ENCODE measurements around the gene MUC7. TPM values are rescaled to one million over a fixed set of nuclear protein-coding genes. Genes with fewer than 3 reads are reported as not detected.

Gene MUC7
- total RNA-seq, 2 donors from 2014 or later: not detected

- Histone ChIP-seq H3K4me3 (no peak overlapping the region), H3K27me3 (replicated peaks; ENCODE audit: insufficient read depth) (no peaks in the 10 kb centered on the region), H3K9me3 (no peaks in the 10 kb centered on the region), H3K27ac (no peak overlapping the region), H3K4me1 (ENCODE audit: control insufficient read depth in 1 of 2, low read depth in 2 of 2) (no peaks in the 10 kb centered on the region), H3K36me3 (no peaks in the 10 kb centered on the region)
- ATAC-seq (ENCODE audit: insufficient number of reproducible peaks, low FRiP score, low read depth): no peak
- no peak for DNase-seq (ENCODE audit: low spot score)
- no peak for TF ChIP-seq CTCF (IDR thresholded peaks at IDR 0.05)
These were observed 39.4 kb downstream of the MUC7 start for GRCh38 chr4:70511365-70511764.

DNA sequence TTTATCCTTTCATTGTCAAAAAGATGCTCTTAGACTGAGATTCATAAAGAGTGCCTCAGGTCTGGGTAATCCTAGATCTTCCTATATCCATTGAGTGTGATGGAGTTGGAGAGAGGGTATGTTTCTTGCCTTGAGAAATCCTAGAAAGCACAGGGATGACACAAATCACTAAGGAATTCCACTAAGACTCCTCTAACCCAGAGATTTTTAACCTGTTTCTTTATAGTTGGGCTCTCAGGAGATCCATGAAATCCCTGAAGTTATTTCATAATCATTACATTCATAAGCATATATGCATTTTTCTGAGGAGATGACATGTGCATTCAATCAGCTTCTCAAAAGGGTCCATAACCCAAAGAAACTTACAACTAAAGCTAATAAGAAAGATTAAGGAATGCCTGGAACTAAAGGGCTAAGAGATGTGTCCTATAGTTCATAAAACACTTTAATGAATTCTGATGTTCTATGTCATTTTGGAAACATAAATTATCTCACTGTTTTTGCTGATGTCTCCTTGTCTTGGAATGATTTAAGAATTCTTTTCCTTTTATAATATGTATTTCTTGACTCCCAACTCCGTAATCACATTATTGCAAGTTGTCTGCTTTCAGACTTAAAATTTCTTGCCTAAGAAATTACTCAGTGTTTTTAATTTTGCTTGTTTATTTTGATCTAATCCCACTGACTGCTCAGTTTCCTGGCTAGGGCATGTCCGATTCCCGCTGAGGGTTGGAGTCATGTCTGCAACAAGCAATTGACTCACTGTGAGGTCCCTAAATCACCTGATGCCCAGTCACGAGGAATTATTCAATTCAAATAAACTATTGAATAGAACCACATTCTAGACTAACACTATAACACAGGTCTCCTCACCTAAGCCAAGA is 43.6 kb downstream of the MUC7 start:
- H3K27me3 ChIP-seq (replicated peaks; ENCODE audit: insufficient read depth): no peaks in the 10 kb centered on the region
- ATAC-seq (ENCODE audit: insufficient number of reproducible peaks, low FRiP score, low read depth) (no peak), DNase-seq (ENCODE audit: low spot score) (no peak)
- H3K4me1 ChIP-seq (ENCODE audit: control insufficient read depth in 1 of 2, low read depth in 2 of 2): no peaks in the 10 kb centered on the region
- no peak for TF ChIP-seq CTCF (IDR thresholded peaks at IDR 0.05)
- H3K36me3 ChIP-seq: no peaks in the 10 kb centered on the region
- no peak overlapping the region for H3K4me3 ChIP-seq
- H3K9me3 ChIP-seq: no peaks in the 10 kb centered on the region
- no peak overlapping the region for H3K27ac ChIP-seq

- Histone ChIP-seq H3K4me3 (no peak within 1 kb of the TSS), H3K27ac (no peak within 1 kb of the TSS), H3K27me3 (replicated peaks; ENCODE audit: insufficient read depth) (no peaks in the 10 kb centered on the region), H3K4me1 (ENCODE audit: control insufficient read depth in 1 of 2, low read depth in 2 of 2) (no peaks in the 10 kb centered on the region), H3K9me3 (no peaks in the 10 kb centered on the region), H3K36me3 (no peaks in the 10 kb centered on the region)
- ATAC-seq (ENCODE audit: insufficient number of reproducible peaks, low FRiP score, low read depth) (no peak), DNase-seq (ENCODE audit: low spot score) (no peak)
- no peak for TF ChIP-seq CTCF (IDR thresholded peaks at IDR 0.05)
These were observed 46.3 kb downstream of the MUC7 start, which contains the start of gene AMTN for GRCh38 chr4:70518269-70518668. AMTN (plus strand) TSS chr4:70518569; CDS start chr4:70518778, 209 bp downstream.

GRCh38 chr4:70518716-70519115 is 46.7 kb downstream of the MUC7 start:
- Histone ChIP-seq H3K9me3 (no peaks in the 10 kb centered on the region), H3K27me3 (replicated peaks; ENCODE audit: insufficient read depth) (no peaks in the 10 kb centered on the region), H3K4me1 (ENCODE audit: control insufficient read depth in 1 of 2, low read depth in 2 of 2) (no peaks in the 10 kb centered on the region), H3K36me3 (no peaks in the 10 kb centered on the region), H3K4me3 (no peak overlapping the region), H3K27ac (no peak overlapping the region)
- no peak for TF ChIP-seq CTCF (IDR thresholded peaks at IDR 0.05)
- DNase-seq (ENCODE audit: low spot score) (no peak), ATAC-seq (ENCODE audit: insufficient number of reproducible peaks, low FRiP score, low read depth) (no peak)

DNA sequence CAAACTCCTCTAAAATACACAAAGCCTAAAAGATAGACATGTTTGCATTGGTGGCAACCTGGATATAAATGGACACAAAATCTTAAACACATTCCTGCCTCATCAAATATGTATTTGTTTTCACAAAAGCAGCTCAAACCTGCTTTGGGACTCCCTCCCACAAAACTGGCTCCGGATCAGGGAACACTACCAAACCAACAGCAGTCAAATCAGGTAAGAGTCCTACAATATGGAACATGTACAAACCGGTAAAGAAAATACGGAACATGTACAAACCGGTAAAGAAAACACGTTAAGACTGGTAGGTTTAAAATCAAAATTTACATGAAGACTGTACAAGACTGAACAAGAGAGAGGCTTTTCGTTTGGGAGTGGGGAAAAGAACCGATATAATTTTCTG is 50.6 kb downstream of the MUC7 start:
- H3K27ac ChIP-seq: no peak overlapping the region
- ATAC-seq (ENCODE audit: insufficient number of reproducible peaks, low FRiP score, low read depth): no peak

More for the DNA sequence above, 50.6 kb downstream of the MUC7 start:
- DNase-seq (ENCODE audit: low spot score): no peak
- Histone ChIP-seq H3K27me3 (replicated peaks; ENCODE audit: insufficient read depth) (no peaks in the 10 kb centered on the region), H3K4me3 (no peak overlapping the region), H3K36me3 (no peaks in the 10 kb centered on the region), H3K9me3 (no peaks in the 10 kb centered on the region), H3K4me1 (ENCODE audit: control insufficient read depth in 1 of 2, low read depth in 2 of 2) (no peaks in the 10 kb centered on the region)
- TF ChIP-seq CTCF (IDR thresholded peaks at IDR 0.05): no peak

Data from thoracic aorta (tissue), 2 donors.